ENCODE data around the gene TIMM44.

Gene TIMM44

GRCh38 chr19:7902796-7903243, 40.6 kb downstream of the TIMM44 start:
- Histone ChIP-seq H3K27me3 (ENCODE audit: insufficient read depth, low read length, poor library complexity) (no peaks in the 10 kb centered on the region), H2BK120ac (ENCODE audit: low read depth, low read length) (no peak overlapping the region), H3K79me1 (ENCODE audit: low read length) (peaks cover 16% of the 10 kb centered on the region), H3K18ac (ENCODE audit: low read length) (peak overlapping the region; percentile 22), H3K4me1 (ENCODE audit: control insufficient read depth, low read depth, low read length) (peaks cover 6% of the 10 kb centered on the region), H3K56ac (ENCODE audit: low read length) (peak overlapping the region; percentile 97), H3K23ac (ENCODE audit: low read length) (no peak overlapping the region), H3K4me3 (ENCODE audit: low read length) (peak overlapping the region; percentile 56), H4K8ac (ENCODE audit: low read depth, low read length) (peak overlapping the region; percentile 1), H2AK5ac (ENCODE audit: low read length) (peak overlapping the region; percentile 54), H3K36me3 (ENCODE audit: control insufficient read depth, insufficient read depth, low read length) (no peaks in the 10 kb centered on the region), H3K9ac (ENCODE audit: low read length) (peak overlapping the region; percentile 96), H4K5ac (ENCODE audit: low read length) (peak overlapping the region; percentile 88), H2BK15ac (replicated peaks; ENCODE audit: low read depth) (no peak overlapping the region), H3K79me2 (ENCODE audit: control insufficient read depth, insufficient read depth, low read length) (peaks cover 11% of the 10 kb centered on the region), H3K4me2 (ENCODE audit: low read length) (peak overlapping the region; percentile 92), H3K4ac (ENCODE audit: low read depth, low read length) (peak overlapping the region; percentile 50), H3K27ac (ENCODE audit: low read depth, low read length) (no peak overlapping the region), H2BK5ac (ENCODE audit: low read length) (peak overlapping the region; percentile 86)
- no CpG with 5 or more reads among the region's 20 CpGs for WGBS (ENCODE audit: extremely low coverage, insufficient coverage, low lambda C conversion rate)
- DNase-seq, result no peak

- Histone ChIP-seq H3K79me2 (ENCODE audit: control insufficient read depth, insufficient read depth, low read length) (peaks cover 11% of the 10 kb centered on the region), H3K4me1 (ENCODE audit: control insufficient read depth, low read depth, low read length) (peaks cover 6% of the 10 kb centered on the region), H2BK120ac (ENCODE audit: low read depth, low read length) (no peak overlapping the region), H3K27me3 (ENCODE audit: insufficient read depth, low read length, poor library complexity) (no peaks in the 10 kb centered on the region), H3K4ac (ENCODE audit: low read depth, low read length) (no peak overlapping the region), H3K27ac (ENCODE audit: low read depth, low read length) (no peak overlapping the region), H4K8ac (ENCODE audit: low read depth, low read length) (no peak overlapping the region), H2BK5ac (ENCODE audit: low read length) (no peak overlapping the region), H3K4me2 (ENCODE audit: low read length) (no peak overlapping the region), H3K36me3 (ENCODE audit: control insufficient read depth, insufficient read depth, low read length) (no peaks in the 10 kb centered on the region), H4K5ac (ENCODE audit: low read length) (no peak overlapping the region), H3K79me1 (ENCODE audit: low read length) (peaks cover 12% of the 10 kb centered on the region), H2BK15ac (replicated peaks; ENCODE audit: low read depth) (no peak overlapping the region), H3K23ac (ENCODE audit: low read length) (no peak overlapping the region), H3K9ac (ENCODE audit: low read length) (no peak overlapping the region), H3K4me3 (ENCODE audit: low read length) (no peak overlapping the region), H3K18ac (ENCODE audit: low read length) (no peak overlapping the region), H2AK5ac (ENCODE audit: low read length) (no peak overlapping the region), H3K56ac (ENCODE audit: low read length) (no peak overlapping the region)
- no CpG with 5 or more reads among the region's 7 CpGs for WGBS (ENCODE audit: extremely low coverage, insufficient coverage, low lambda C conversion rate)
- DNase-seq, result no peak
Measured at GRCh38 chr19:7901337-7901736, 42.1 kb downstream of the TIMM44 start.

- no CpG with 5 or more reads among the region's 3 CpGs for WGBS (ENCODE audit: extremely low coverage, insufficient coverage, low lambda C conversion rate)
- H3K9ac ChIP-seq (ENCODE audit: low read length), result no peak overlapping the region
Measured at GRCh38 chr19:7900931-7901330, 42.5 kb downstream of the TIMM44 start.

GRCh38 chr19:7900401-7900870, 43.0 kb downstream of the TIMM44 start:
- H3K27me3 ChIP-seq (ENCODE audit: insufficient read depth, low read length, poor library complexity), result no peaks in the 10 kb centered on the region
- peaks cover 11% of the 10 kb centered on the region for H3K79me2 ChIP-seq (ENCODE audit: control insufficient read depth, insufficient read depth, low read length)
- no peak overlapping the region for H4K8ac ChIP-seq (ENCODE audit: low read depth, low read length)
- H3K9ac ChIP-seq (ENCODE audit: low read length), result no peak overlapping the region
- H3K79me1 ChIP-seq (ENCODE audit: low read length), result peaks cover 11% of the 10 kb centered on the region
- no peak overlapping the region for H3K27ac ChIP-seq (ENCODE audit: low read depth, low read length)
- no peak overlapping the region for H2BK5ac ChIP-seq (ENCODE audit: low read length)
- H3K4me2 ChIP-seq (ENCODE audit: low read length), result no peak overlapping the region
- no peak overlapping the region for H2AK5ac ChIP-seq (ENCODE audit: low read length)
- no peak overlapping the region for H3K4me3 ChIP-seq (ENCODE audit: low read length)
- H3K23ac ChIP-seq (ENCODE audit: low read length), result no peak overlapping the region
- H3K18ac ChIP-seq (ENCODE audit: low read length), result no peak overlapping the region
- no peak overlapping the region for H3K4ac ChIP-seq (ENCODE audit: low read depth, low read length)
- H2BK120ac ChIP-seq (ENCODE audit: low read depth, low read length), result no peak overlapping the region
- peaks cover 6% of the 10 kb centered on the region for H3K4me1 ChIP-seq (ENCODE audit: control insufficient read depth, low read depth, low read length)
- no peak for DNase-seq
- H3K56ac ChIP-seq (ENCODE audit: low read length), result no peak overlapping the region
- no peaks in the 10 kb centered on the region for H3K36me3 ChIP-seq (ENCODE audit: control insufficient read depth, insufficient read depth, low read length)
- no peak overlapping the region for H4K5ac ChIP-seq (ENCODE audit: low read length)
- no peak overlapping the region for H2BK15ac ChIP-seq (replicated peaks; ENCODE audit: low read depth)
- WGBS (ENCODE audit: extremely low coverage, insufficient coverage, low lambda C conversion rate), result no CpG with 5 or more reads among the region's 21 CpGs

More at GRCh38 chr19:7900931-7901330, 42.5 kb downstream of the TIMM44 start:
- no peak for DNase-seq
- H3K36me3 ChIP-seq (ENCODE audit: control insufficient read depth, insufficient read depth, low read length), result no peaks in the 10 kb centered on the region
- H3K4ac ChIP-seq (ENCODE audit: low read depth, low read length), result no peak overlapping the region
- H3K4me2 ChIP-seq (ENCODE audit: low read length), result no peak overlapping the region
- no peak overlapping the region for H2BK15ac ChIP-seq (replicated peaks; ENCODE audit: low read depth)
- no peak overlapping the region for H3K4me3 ChIP-seq (ENCODE audit: low read length)
- H3K18ac ChIP-seq (ENCODE audit: low read length), result no peak overlapping the region
- H4K5ac ChIP-seq (ENCODE audit: low read length), result no peak overlapping the region
- H2AK5ac ChIP-seq (ENCODE audit: low read length), result no peak overlapping the region
- H2BK5ac ChIP-seq (ENCODE audit: low read length), result no peak overlapping the region
- peaks cover 6% of the 10 kb centered on the region for H3K4me1 ChIP-seq (ENCODE audit: control insufficient read depth, low read depth, low read length)
- peaks cover 11% of the 10 kb centered on the region for H3K79me1 ChIP-seq (ENCODE audit: low read length)
- peaks cover 11% of the 10 kb centered on the region for H3K79me2 ChIP-seq (ENCODE audit: control insufficient read depth, insufficient read depth, low read length)
- no peak overlapping the region for H4K8ac ChIP-seq (ENCODE audit: low read depth, low read length)
- peak overlapping the region; percentile 25 for H3K56ac ChIP-seq (ENCODE audit: low read length)
- H3K23ac ChIP-seq (ENCODE audit: low read length), result no peak overlapping the region
- H2BK120ac ChIP-seq (ENCODE audit: low read depth, low read length), result no peak overlapping the region
- no peak overlapping the region for H3K27ac ChIP-seq (ENCODE audit: low read depth, low read length)
- no peaks in the 10 kb centered on the region for H3K27me3 ChIP-seq (ENCODE audit: insufficient read depth, low read length, poor library complexity)

GRCh38 chr19:7899751-7900378, 43.6 kb downstream of the TIMM44 start:
- Histone ChIP-seq H2BK5ac (ENCODE audit: low read length) (no peak overlapping the region), H3K36me3 (ENCODE audit: control insufficient read depth, insufficient read depth, low read length) (no peaks in the 10 kb centered on the region), H2BK15ac (replicated peaks; ENCODE audit: low read depth) (no peak overlapping the region), H3K56ac (ENCODE audit: low read length) (no peak overlapping the region), H3K27ac (ENCODE audit: low read depth, low read length) (no peak overlapping the region), H3K4ac (ENCODE audit: low read depth, low read length) (no peak overlapping the region), H3K18ac (ENCODE audit: low read length) (no peak overlapping the region), H3K4me1 (ENCODE audit: control insufficient read depth, low read depth, low read length) (peaks cover 5% of the 10 kb centered on the region), H3K23ac (ENCODE audit: low read length) (no peak overlapping the region), H3K4me3 (ENCODE audit: low read length) (no peak overlapping the region), H2BK120ac (ENCODE audit: low read depth, low read length) (no peak overlapping the region), H2AK5ac (ENCODE audit: low read length) (no peak overlapping the region), H3K79me2 (ENCODE audit: control insufficient read depth, insufficient read depth, low read length) (peaks cover 7% of the 10 kb centered on the region), H3K9ac (ENCODE audit: low read length) (no peak overlapping the region), H3K27me3 (ENCODE audit: insufficient read depth, low read length, poor library complexity) (no peaks in the 10 kb centered on the region), H3K79me1 (ENCODE audit: low read length) (peaks cover 7% of the 10 kb centered on the region), H4K5ac (ENCODE audit: low read length) (no peak overlapping the region), H3K4me2 (ENCODE audit: low read length) (no peak overlapping the region), H4K8ac (ENCODE audit: low read depth, low read length) (no peak overlapping the region)
- no CpG with 5 or more reads among the region's 34 CpGs for WGBS (ENCODE audit: extremely low coverage, insufficient coverage, low lambda C conversion rate)
- no peak for DNase-seq

- Histone ChIP-seq H3K56ac (ENCODE audit: low read length) (no peak overlapping the region), H3K79me2 (ENCODE audit: control insufficient read depth, insufficient read depth, low read length) (no peaks in the 10 kb centered on the region), H2AK5ac (ENCODE audit: low read length) (no peak overlapping the region), H3K27ac (ENCODE audit: low read depth, low read length) (no peak overlapping the region), H3K23ac (ENCODE audit: low read length) (no peak overlapping the region), H3K4me1 (ENCODE audit: control insufficient read depth, low read depth, low read length) (peaks cover 4% of the 10 kb centered on the region), H3K4me3 (ENCODE audit: low read length) (no peak overlapping the region), H3K4ac (ENCODE audit: low read depth, low read length) (no peak overlapping the region), H2BK15ac (replicated peaks; ENCODE audit: low read depth) (no peak overlapping the region), H3K36me3 (ENCODE audit: control insufficient read depth, insufficient read depth, low read length) (no peaks in the 10 kb centered on the region), H3K4me2 (ENCODE audit: low read length) (no peak overlapping the region), H3K27me3 (ENCODE audit: insufficient read depth, low read length, poor library complexity) (no peaks in the 10 kb centered on the region), H4K5ac (ENCODE audit: low read length) (no peak overlapping the region), H3K79me1 (ENCODE audit: low read length) (no peaks in the 10 kb centered on the region), H3K18ac (ENCODE audit: low read length) (no peak overlapping the region), H4K8ac (ENCODE audit: low read depth, low read length) (no peak overlapping the region), H3K9ac (ENCODE audit: low read length) (no peak overlapping the region), H2BK5ac (ENCODE audit: low read length) (no peak overlapping the region), H2BK120ac (ENCODE audit: low read depth, low read length) (no peak overlapping the region)
- WGBS (ENCODE audit: extremely low coverage, insufficient coverage, low lambda C conversion rate), result no CpG with 5 or more reads among the region's 16 CpGs
- DNase-seq, result no peak
Measured at GRCh38 chr19:7898967-7899366, 44.5 kb downstream of the TIMM44 start.

Measured in mesendoderm (in vitro differentiated cells).